Measurements from ENCODE around the gene PRDX6.
"Not testable (repeated sequence)": the region's sequence is repeated elsewhere in the genome, so short reads cannot be mapped to it uniquely, and the experiment has no call there.

Gene PRDX6, protein sequence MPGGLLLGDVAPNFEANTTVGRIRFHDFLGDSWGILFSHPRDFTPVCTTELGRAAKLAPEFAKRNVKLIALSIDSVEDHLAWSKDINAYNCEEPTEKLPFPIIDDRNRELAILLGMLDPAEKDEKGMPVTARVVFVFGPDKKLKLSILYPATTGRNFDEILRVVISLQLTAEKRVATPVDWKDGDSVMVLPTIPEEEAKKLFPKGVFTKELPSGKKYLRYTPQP

DNA sequence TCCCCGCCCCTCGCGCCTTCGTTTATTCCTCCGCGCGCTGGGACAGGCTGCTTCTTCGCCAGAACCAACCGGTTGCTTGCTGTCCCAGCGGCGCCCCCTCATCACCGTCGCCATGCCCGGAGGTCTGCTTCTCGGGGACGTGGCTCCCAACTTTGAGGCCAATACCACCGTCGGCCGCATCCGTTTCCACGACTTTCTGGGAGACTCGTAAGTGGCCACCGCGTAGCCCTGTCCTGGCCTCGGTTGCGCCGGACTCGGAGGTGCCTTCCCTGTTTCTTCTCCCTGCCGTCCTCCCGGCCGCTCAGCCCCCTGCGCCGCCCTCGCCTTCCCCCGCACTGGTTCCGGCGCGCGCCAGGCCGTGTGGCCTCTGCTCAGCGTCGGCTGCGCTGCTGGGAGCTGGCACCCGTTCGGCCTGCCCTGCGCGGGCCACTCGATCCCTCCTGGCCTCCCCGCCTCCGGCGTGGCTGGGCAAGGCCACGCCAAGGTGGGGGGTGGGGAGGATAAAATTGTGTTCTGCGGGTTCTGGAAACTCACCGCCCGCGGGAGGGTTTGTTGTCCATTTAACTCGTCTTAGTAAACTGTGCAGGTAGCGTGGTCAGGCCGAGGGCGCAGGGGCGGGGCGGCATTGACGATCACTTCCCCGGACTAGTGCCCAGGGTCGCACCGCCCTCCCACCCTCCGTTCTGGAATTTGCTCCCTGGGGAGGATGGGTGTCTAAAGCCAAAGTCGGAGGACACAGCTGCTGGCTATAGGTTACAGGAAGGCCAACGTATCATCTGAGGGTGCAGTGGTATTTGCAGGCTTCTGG lies at the start of gene PRDX6:
TSS of gene PRDX6 (plus strand) at position 50 of the 808 bp plus-strand sequence. CDS start at position 113, 63 bp downstream.
- DNase-seq (ENCODE audit: low read depth in 2 of 2), result peak in 1 of 2 donors; percentile 10

DNA sequence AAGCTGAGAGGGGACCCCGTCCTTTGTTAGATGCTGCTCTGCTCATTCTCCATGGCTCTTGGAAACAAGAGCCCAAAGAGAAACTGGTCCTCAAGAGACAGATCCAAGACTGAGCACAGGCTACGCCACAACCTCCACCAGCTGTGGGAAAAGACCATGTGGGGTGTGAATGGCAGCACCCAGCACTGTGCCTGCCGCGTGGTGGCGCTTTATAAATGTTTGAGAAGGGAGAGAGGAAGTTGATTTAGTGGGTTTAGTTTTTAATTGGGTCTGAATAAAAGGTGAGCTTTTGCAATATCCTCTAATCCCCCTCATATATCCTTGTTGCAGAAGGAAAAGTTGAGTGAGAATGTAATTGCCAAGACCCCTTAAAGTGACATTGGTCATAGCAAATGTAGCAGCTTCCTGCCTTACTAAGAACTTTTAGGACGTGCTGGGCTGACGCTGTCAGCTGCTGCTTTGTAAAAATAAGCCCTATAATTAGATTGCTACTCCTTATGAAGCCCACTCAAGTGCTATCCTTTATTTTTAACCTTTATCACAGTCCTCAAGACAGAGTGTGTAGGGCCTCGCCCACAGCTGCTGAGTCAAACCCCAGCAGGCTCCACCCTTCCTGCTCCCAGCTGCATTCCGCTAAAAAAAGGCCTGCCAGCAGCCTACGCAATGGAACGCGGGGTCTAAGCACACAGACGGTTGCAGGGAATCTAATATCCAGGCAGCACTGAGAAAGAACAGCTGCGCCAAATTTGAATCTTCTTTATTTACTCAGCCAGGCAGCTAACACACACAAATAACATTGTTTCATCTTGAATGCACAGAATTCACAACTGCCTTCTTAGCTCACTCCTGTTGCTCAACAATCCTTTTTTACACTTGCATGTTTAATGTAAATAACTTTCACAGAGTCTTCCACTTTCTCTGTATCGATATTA lies 47.4 kb upstream of the PRDX6 start:
- DNase-seq (ENCODE audit: low read depth in 2 of 2), result peak; percentile 23 to 67

DNA sequence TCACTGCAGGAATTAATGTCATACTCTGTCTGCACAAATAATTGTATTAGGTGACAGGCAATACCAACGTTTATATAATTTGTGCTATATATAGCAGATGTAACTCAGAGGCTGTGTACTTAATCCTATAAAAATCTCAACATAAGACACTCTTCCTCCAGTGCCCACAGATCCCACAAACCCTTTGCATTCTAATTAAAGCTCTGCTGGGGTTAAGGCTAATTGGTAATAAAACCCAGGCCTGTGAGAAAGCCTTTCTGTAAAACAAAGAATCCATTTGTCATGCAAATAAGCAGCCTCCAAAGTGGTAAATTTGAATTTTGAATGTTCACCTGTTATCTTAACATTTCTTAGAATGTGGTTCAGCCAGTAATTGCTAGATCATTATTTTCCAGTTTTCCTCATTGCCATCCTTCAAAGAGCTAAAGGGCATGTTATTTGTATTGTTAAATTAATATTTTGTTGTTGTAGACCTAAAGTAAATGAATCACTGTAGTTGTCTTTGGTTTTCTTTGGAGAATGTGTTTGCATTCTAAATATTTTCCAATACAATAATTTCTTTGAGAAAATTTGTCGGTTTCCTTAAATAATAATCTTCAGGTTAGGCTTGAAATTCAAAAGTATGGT lies 46.3 kb upstream of the PRDX6 start:
- DNase-seq (ENCODE audit: low read depth in 2 of 2), result no peak

DNA sequence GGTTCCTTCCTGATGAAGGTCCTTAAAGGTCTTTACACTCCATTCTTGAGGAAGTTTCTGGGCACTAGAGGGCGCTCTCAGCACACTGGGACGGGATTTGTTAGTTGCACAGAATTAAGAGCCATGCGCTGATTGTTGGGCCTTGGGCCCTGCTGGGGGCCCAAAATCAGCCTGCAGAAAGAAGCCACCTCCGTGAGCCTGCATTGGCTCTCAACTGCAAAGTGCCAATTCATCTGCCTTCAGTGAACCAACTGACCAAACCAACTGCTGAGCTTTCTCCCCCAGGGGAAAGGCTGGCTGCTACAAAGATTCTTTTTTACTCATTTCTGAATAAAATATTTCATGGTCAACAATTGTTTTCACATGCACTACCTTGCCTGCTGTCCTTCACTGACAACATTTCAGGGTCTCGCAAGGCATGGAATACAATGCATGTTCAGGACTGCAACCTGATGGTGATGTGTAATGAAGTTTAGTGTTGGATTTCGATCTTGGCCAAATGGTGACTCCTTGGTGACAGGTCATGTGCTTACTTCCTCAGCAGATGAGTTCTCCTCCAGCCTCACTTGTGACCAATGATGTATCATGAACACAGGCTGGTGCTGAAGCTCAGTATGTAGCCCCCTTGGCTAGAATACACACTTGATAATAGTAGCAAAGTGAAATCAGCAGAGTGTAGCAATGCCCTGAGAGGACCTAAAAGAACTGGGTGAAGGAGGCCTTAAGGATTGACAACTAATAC lies 45.7 kb upstream of the PRDX6 start:
- peak; percentile 75 to 87 for DNase-seq (ENCODE audit: low read depth in 2 of 2)

DNA sequence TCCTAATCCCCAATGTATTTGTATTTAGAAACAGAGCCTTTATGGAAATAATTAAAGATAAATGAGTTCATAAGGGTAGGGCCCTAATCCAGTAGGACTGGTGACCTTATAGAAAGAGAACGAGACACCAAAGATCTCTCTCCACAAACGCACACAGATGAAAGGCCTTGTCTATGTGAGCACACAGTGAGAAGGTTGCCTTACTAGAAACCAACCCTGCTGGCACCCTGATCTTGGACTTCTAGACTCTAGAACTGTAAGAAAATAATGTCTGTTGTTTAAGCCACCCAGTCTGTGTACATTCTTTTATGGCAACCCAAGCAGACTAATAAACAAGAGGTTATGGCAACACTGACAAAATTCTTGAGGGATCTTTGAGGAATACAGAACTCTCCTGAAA lies 44.8 kb upstream of the PRDX6 start:
- no peak for DNase-seq (ENCODE audit: low read depth in 2 of 2)

DNA sequence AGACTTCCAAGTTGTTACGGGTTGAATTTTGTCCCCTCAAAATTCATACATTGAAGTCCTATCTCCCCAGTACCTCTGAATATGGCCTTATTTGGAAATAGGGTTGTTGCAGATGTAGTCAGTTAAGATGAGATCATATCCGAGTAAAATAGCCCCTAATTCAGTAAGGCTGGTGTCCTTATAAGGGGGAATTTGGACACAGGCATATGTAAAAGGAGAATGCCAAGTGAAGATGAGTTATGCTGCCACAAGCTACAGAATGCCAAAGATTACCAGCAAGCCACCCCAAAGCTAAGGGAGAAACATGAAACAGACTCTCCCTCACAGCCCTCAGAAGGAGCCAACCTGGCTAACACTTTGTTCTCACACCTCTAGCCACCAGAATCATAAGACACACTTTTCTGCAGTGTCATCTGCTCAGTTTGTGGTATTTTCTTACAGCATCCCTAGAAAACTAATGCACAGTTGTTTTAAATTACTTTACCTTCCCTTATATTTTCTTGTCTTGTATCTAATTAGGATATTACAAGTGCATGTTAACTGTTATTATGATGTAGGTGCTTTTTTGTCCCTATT lies 43.3 kb upstream of the PRDX6 start:
- no peak for DNase-seq (ENCODE audit: low read depth in 2 of 2)

DNA sequence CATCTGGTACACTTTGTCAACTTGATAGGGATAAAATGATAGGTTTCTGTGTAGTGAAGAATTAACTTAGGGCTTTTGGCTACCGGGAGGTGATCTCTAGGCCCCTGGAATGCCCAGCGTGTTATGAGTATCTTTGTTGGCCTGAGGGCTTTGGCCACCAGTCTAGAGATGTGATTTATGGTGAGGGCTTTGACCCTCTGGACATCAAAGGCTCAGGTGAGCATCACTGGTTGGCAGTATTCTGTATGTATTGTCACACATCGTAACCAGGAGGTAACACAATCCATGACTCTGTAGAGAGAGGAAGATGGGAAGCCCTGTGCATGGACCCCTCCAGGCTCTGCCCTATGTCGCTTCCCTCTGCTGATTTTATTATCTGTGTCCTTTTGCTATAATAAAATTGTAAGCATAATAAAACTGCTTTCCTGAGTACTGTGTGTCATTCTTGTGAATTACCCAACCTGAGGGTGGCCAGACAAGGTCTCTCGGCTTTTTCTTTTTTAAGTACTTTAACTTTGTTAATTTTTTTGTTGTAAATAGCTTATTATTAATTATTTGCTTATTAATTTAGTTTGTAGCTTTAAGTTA lies 40.2 kb upstream of the PRDX6 start:
- DNase-seq (ENCODE audit: low read depth in 2 of 2), result no peak

DNA sequence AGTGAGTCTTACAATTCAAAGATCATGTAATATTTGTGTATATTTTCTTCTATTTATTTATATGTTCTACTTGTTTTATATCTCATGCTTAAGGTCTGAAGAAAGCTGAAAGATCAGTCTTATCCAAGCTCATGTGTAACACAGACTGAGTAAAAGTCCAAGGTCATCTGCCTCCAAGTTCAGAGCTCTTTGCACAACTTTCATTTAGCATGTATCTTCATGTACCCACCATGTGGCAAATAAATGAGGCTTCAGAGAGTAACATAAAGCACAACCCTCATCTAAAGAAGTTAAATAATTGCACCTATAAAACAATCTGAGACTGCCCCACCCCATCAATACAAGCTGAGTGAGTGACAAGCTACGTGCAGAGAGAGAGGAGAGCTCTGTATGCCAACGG lies 38.5 kb upstream of the PRDX6 start:
- DNase-seq (ENCODE audit: low read depth in 2 of 2), result no peak

DNA sequence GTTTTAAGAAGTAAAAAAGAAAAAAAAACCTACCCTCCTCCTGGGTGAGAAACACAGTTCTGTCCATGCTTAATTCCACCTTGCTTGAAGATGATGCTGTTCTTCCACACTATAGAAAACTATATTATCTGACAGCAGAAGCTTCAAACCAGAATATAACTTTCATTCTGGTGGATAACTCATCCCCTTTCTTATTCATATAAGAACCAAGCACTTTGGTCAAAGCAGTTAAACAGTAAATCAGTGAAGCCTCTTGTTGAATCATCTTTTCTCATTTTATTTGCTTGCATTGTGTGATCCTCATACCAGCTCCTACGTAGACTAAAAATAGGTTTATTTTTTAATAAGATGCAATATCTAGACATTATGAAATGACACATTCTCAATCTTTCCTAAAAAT lies 36.7 kb upstream of the PRDX6 start:
- DNase-seq (ENCODE audit: low read depth in 2 of 2), result no peak

DNA sequence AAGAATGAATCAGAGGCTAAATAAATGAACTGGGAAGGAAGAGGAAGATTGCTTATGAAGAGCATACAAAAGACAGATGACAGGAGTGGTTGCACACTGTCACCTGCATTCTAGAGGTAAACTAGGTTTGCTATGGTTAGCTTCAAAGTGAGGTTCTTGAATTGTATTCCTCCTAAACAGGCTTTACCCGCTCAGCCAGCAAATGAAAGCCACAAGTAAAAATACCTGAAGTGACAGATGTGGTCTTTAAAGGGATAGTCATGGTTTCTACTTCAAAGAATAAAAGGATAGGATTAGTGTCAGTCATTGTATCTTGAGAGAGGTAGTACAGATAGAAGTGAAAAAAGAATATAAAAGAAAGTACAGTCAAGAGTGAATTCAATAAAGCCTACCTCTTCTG lies 32.4 kb upstream of the PRDX6 start:
- no peak for DNase-seq (ENCODE audit: low read depth in 2 of 2)

DNA sequence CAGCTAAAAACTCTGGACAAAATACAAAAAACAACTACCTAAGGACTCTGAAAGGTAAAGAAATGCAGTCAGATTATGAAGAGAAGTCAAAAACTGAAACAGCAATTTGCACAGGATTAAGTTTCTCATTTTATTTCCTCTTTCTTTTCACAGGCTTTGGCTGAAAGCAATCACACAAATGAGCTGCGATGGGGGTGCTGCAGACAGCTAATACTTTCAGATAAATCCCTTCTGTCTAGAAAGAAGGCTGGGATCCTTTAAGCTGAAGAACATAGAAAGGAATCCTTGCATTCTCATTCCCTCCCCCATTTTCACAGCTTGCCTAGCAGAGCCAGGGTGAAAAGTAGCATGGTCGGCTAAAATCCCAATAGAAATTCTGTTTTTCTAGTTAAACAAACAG lies 32.0 kb upstream of the PRDX6 start:
- DNase-seq (ENCODE audit: low read depth in 2 of 2), result no peak

DNA sequence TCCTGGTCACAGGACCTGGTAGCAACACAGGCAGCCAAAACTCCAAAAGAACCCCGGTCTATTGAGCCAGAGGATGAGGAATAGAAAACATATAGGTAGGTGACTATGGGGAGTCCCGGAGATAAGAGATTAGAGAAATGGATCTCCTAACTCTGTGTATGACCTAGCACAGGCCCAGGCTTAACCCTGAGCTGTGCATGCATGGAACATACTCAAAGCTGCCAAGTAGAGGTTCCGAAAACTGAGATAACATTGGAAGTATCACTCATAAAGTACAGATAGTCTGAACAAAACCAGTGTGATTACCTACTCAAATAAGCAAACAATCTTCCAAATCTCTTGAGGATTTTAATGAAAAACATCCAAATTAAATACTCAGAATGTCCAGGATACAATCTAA lies 31.5 kb upstream of the PRDX6 start:
- no peak for DNase-seq (ENCODE audit: low read depth in 2 of 2)

DNA sequence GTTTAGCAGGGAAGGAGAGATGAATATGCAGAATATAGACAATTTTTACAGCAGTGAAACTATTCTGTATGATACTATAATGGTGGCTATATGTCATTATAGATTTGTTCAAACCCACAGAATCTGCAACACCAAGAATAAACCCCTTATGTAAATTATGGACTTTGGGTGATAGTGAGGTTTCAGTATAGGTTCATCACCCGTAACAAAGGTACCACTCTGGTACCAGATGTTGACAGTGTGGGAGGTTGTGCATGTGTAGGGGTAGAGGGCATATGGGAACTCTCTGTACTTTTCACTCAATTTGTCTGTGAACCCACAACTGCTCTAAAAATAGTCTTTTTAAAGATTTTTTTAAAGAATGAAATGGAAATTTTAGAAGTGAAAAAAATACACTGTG lies 29.9 kb upstream of the PRDX6 start:
- no peak for DNase-seq (ENCODE audit: low read depth in 2 of 2)

DNA sequence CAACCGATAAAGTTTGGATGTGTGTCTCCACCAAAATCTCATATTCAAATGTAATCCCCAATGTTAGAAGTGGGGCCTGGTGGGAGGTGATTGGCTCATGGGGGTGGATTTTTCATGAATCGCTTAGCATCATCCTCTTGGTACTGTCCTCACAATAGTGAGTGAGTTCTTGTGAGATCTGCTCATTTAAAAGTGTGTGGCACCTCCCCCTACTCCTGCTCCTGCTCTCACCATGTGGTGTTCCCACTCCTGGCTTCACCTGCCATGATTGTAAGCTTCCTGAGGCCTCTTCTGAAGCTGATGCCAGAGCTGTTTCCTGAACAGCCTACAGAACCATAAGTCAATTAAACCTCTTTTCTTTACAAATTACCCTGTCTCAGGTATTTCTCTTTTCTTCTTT lies 28.2 kb upstream of the PRDX6 start:
- no peak for DNase-seq (ENCODE audit: low read depth in 2 of 2)

DNA sequence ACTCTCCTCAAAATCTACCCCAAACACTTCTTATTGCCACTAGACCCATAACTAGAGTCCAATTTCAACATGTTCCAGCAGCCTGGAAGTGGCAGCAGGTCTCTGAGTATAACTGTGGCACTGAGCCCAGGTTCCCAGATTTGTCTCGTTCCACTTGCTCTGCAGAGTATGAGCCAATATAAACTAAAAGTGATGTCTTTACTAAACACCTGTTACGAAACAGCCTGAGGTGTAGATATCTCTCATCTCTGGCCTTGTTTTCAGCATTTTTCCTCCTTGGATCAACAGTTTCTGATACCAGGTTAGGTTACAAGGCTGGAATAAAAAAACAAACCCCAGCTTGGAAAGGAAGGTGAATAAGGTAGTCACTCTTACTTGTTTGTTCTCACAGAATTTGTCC lies 25.2 kb upstream of the PRDX6 start:
- no peak for DNase-seq (ENCODE audit: low read depth in 2 of 2)

DNA sequence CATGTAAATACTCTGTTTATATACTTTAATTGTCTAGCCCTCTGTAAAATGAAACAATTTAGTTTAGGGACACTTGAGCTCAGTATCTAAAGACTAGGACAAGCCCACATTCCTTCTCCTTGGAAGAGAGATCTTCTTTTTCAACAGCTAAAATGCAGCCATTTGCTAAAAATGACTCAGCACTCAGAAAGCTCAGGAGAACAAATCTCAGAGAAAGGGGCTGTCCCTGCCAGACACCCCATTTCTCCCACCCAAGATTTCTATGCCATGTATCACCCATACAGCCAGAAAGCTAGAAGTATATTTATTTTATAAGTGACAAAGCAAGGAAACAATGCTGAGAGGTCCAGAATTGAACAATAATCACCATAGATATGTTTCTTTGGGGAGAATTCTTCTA lies 23.2 kb upstream of the PRDX6 start:
- DNase-seq (ENCODE audit: low read depth in 2 of 2), result no peak

DNA sequence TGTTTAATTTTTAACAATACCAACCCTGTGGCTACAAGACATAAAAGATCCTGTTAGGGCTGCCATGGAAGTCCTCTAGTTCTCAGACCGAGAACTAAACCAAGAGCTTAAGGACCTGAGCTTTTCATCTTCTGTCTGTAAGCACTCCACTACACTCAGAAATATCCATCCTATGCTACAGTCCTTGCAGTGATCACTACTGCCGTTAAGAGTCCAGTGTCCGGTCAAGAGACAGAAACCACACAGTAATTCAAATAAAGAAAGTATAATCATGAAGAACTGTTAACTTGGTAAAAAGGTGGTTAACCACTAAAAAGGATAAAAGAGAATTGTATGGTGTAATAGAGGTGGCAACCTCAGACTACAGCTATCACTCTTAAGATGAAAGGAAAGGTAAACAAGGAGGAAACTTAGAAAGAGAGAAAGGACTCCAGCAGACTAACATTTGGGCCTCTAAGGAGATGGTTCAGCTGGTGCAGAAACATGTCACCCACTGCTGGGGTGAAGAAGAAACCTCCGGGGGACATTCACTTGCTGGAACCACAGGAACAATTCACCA lies 22.1 kb upstream of the PRDX6 start:
- DNase-seq (ENCODE audit: low read depth in 2 of 2), result no peak

DNA sequence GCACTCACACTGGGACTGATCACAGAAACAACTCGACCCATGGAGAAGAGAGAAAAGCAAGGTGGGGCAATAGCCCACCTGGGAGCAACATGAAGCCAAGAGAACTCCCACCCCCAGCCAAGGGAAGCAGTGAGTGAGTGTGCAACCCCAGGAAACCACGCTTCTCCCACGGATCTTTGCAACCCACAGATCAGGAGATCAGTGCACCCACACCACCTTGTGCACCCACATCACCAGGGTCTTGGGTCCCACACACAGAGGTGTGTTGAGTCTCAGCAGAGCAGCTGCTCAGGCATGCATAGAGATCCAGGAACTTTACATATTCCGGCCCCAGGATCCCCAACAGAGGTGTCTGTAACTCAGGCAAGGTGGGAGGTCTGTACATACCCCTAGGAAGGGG lies 17.2 kb upstream of the PRDX6 start:
- no peak for DNase-seq (ENCODE audit: low read depth in 2 of 2)

DNA sequence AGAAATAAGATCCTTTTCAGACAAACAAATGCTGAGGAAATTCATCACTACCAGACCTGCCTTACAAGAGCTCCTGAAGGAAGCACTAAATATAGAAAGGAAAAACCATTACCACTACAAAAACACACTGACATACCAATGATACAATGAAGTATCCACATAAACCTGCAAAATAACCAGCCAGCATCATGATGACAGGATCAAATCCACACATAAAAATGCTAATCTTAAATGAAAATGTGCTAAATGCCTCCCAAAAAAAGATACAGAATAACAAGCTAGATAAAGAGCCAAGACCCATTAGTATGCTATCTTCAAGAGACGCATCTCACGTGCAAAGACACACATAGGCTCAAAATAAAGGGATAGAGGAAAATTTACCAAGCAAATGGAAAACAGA lies 14.5 kb upstream of the PRDX6 start:
- not testable (repeated sequence) for DNase-seq (ENCODE audit: low read depth in 2 of 2)

DNA sequence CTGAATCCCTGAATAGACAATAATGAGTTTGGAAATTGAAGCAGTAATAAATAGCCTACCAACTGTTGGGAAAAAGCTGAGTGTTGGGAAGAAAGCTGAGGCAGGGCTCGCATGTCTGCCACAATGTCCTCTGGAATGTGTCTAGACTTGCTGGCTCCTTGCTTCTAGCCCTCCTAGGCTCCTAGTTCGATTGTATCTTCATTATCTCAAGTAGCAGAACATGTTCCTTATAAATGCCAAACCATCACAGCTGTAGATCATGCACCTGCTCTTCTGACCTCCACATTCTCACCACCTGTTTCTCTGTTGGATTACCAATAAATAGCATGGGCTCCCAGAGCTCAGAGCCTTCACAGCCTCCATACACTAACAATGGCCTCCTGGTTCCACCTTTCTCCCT lies 12.9 kb upstream of the PRDX6 start:
- not testable (repeated sequence) for DNase-seq (ENCODE audit: low read depth in 2 of 2)
